C4-2B (cell line): ENCODE data around the gene SCYL1.

Experiments used
- CTCF ChIP-seq: fragments of 450-650 bp; conservative IDR thresholded peaks from 2 replicates; pipeline ENCODE4 v1.5.1; 2017; ENCODE audit warnings: mild to moderate bottlenecking
- ZFX ChIP-seq: fragments of 450-650 bp; IDR thresholded peaks from 2 replicates; pipeline ENCODE4 v1.6.1; 2017

GRCh38 chr11:65541093-65541982 lies 16.5 kb downstream of the SCYL1 start:
- TF ChIP-seq CTCF (no peak; the same call in 1 of the 2 replicates), ZFX (no peak)
